ENCODE measurements around the gene GGA1. TPM values are rescaled to one million over a fixed set of nuclear protein-coding genes. Genes with fewer than 3 reads are reported as not detected.

GGA1 gene
- total RNA-seq, 2 donors from 2014 or later = 43.9 to 146 TPM

GRCh38 chr22:37610480-37611129 is 2.0 kb downstream of the GGA1 start:
- Histone ChIP-seq H3K4me1 (replicated peaks) (peaks cover 20% of the 10 kb centered on the region), H3K9me3 (no peaks in the 10 kb centered on the region), H3K36me3 (no peaks in the 10 kb centered on the region), H3K27ac (no peak overlapping the region), H3K27me3 (replicated peaks; ENCODE audit: insufficient read depth) (no peaks in the 10 kb centered on the region), H3K4me3 (no peak overlapping the region)
- TF ChIP-seq POLR2A (IDR thresholded peaks at IDR 0.05) (no peak), POLR2AphosphoS5 (IDR thresholded peaks at IDR 0.05) (no peak)
- TF ChIP-seq, protein P1, sequence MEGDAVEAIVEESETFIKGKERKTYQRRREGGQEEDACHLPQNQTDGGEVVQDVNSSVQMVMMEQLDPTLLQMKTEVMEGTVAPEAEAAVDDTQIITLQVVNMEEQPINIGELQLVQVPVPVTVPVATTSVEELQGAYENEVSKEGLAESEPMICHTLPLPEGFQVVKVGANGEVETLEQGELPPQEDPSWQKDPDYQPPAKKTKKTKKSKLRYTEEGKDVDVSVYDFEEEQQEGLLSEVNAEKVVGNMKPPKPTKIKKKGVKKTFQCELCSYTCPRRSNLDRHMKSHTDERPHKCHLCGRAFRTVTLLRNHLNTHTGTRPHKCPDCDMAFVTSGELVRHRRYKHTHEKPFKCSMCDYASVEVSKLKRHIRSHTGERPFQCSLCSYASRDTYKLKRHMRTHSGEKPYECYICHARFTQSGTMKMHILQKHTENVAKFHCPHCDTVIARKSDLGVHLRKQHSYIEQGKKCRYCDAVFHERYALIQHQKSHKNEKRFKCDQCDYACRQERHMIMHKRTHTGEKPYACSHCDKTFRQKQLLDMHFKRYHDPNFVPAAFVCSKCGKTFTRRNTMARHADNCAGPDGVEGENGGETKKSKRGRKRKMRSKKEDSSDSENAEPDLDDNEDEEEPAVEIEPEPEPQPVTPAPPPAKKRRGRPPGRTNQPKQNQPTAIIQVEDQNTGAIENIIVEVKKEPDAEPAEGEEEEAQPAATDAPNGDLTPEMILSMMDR (IDR thresholded peaks at IDR 0.05) = no peak
- no peak for DNase-seq (ENCODE audit: low spot score)
- 80% methylated on average over 15 of the region's 15 CpGs for WGBS
- intact Hi-C loops (cut with DNase I) = no loop called here

DNA sequence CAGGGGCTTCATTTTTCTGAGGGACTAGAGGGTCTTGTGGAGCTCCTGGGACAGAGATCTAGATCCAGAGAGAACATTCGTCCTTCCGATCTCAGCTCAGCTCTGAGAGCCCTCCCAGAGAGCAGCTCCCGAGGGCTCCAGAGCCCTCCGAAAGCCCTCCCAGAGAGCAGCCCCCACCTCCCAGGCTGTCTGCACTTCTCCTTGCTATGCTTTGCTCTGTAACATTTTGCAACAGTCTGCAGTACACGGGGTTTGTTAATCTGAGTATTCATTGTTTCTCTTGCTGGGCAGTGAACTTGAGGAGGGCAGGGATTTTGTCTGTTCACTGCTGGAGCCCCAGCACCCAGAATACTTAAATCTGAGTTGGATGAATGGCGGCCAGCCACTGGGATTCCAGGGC is 2.6 kb downstream of the GGA1 start:
- intact Hi-C loops (cut with DNase I) = no loop called here
- Histone ChIP-seq H3K27me3 (replicated peaks; ENCODE audit: insufficient read depth) (no peaks in the 10 kb centered on the region), H3K9me3 (no peaks in the 10 kb centered on the region), H3K27ac (no peak overlapping the region), H3K4me3 (no peak overlapping the region), H3K36me3 (no peaks in the 10 kb centered on the region), H3K4me1 (replicated peaks) (peaks cover 20% of the 10 kb centered on the region)
- 66% methylated on average over 6 of the region's 6 CpGs for WGBS
- no peak for TF ChIP-seq POLR2A (IDR thresholded peaks at IDR 0.05)
- TF ChIP-seq, protein P1 (IDR thresholded peaks at IDR 0.05) = no peak
- TF ChIP-seq POLR2AphosphoS5 (IDR thresholded peaks at IDR 0.05) = no peak
- no peak for DNase-seq (ENCODE audit: low spot score)

GRCh38 chr22:37616201-37617083 is 7.8 kb downstream of the GGA1 start:
- intact Hi-C loops (cut with DNase I) = no loop called here
- peaks cover 0 to 2% of the 10 kb centered on the region in 2 donors for H3K36me3 ChIP-seq
- 86% methylated on average over 21 of the region's 27 CpGs for WGBS
- DNase-seq (ENCODE audit: low spot score) = no peak
- no peaks in the 10 kb centered on the region for H3K27me3 ChIP-seq (replicated peaks; ENCODE audit: insufficient read depth)
- no peak overlapping the region for H3K27ac ChIP-seq
- TF ChIP-seq POLR2AphosphoS5 (IDR thresholded peaks at IDR 0.05) (no peak), POLR2A (IDR thresholded peaks at IDR 0.05) (no peak)
- TF ChIP-seq, protein P1 (IDR thresholded peaks at IDR 0.05) = no peak
- no peaks in the 10 kb centered on the region for H3K9me3 ChIP-seq
- no peak overlapping the region for H3K4me3 ChIP-seq
- H3K4me1 ChIP-seq (replicated peaks) = peaks cover 5% of the 10 kb centered on the region

GRCh38 chr22:37617431-37617830 is 8.8 kb downstream of the GGA1 start:
- H3K36me3 ChIP-seq = peaks cover 0 to 2% of the 10 kb centered on the region in 2 donors
- TF ChIP-seq, protein P1 (IDR thresholded peaks at IDR 0.05) = no peak
- no peak for TF ChIP-seq POLR2AphosphoS5 (IDR thresholded peaks at IDR 0.05)
- TF ChIP-seq POLR2A (IDR thresholded peaks at IDR 0.05) = no peak
- H3K9me3 ChIP-seq = no peaks in the 10 kb centered on the region
- DNase-seq (ENCODE audit: low spot score) = no peak
- no peak overlapping the region for H3K27ac ChIP-seq
- H3K4me3 ChIP-seq = no peak overlapping the region
- no peaks in the 10 kb centered on the region for H3K27me3 ChIP-seq (replicated peaks; ENCODE audit: insufficient read depth)
- intact Hi-C loops (cut with DNase I) = no loop called here
- 91% methylated on average over 1 of the region's 1 CpG for WGBS
- peaks cover 5% of the 10 kb centered on the region for H3K4me1 ChIP-seq (replicated peaks)

All from prostate gland (tissue), 2 donors.